Epithelial cell of prostate (primary cell): ENCODE measurements around the gene COPG2.
"Not testable (repeated sequence)": the region's sequence is repeated elsewhere in the genome, so short reads cannot be mapped to it uniquely, and the experiment has no call there.

Experiments
- DNase-seq: peaks from one replicate; pipeline ENCODE4 v3.0.0-alpha.2; 2011; ENCODE audit warnings: low read depth, low spot score
- H3K27ac ChIP-seq: fragments of 450-650 bp; 2 replicates; pipeline ENCODE4 v1.5.1; 2017; ENCODE audit warnings: mild to moderate bottlenecking

COPG2 gene

GRCh38 chr7:130668258-130669084, at the start of gene COPG2:
TSS of gene COPG2 (minus strand) at chr7:130668748. CDS start at chr7:130668668, 80 bp downstream.
- peak; percentile 5 for DNase-seq
- peak within 1 kb of the TSS; percentile 31 for H3K27ac ChIP-seq

DNA sequence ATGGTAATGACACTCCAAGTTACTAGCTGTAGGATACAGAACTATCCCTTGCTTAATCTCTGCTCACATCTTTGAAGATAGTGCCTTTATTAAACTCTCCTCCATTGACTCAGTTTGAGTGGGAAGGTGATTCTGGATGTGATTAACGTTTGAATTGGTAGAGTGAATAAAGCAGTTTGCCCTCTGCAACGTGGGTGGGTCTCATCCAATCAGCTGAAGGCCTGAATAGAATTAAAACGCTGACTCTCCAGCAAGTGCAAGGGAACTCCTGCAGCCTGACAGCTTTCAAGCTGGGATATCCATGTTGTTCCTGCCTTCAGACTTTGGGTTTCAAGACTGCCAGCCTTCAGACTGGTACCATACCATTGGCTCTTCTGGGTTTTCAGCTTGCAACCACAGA, 43.9 kb upstream of the COPG2 start:
- H3K27ac ChIP-seq = no peak overlapping the region
- DNase-seq = no peak

- H3K27ac ChIP-seq = no peak overlapping the region
- DNase-seq = no peak
Measured at GRCh38 chr7:130708766-130709165, 40.2 kb upstream of the COPG2 start.

GRCh38 chr7:130708001-130708400, 39.5 kb upstream of the COPG2 start:
- H3K27ac ChIP-seq = no peak overlapping the region
- DNase-seq = no peak

GRCh38 chr7:130703851-130704250, 35.3 kb upstream of the COPG2 start:
- no peak overlapping the region for H3K27ac ChIP-seq
- no peak for DNase-seq

DNA sequence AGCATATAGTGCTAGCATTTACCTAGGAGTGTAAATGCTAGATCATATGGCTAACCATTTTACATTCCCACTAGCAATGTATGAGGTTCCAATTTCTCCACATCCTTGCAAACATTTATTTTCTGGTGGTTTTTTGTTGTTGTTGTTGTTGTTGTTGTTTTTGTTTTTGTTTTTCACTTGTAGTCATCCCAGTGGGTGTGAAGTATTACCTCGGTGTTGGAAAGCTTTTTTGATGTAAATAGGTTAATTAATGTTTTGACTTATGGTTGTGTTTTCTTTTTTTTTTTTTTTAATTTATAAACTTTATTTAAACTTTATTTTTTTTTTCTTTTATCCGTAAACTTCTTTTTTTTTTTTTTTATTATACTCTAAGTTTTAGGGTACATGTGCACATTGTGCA, 33.1 kb upstream of the COPG2 start:
- no peak overlapping the region for H3K27ac ChIP-seq

GRCh38 chr7:130700760-130701159, 32.2 kb upstream of the COPG2 start:
- DNase-seq = no peak
- no peak overlapping the region for H3K27ac ChIP-seq

More for the DNA sequence above, 33.1 kb upstream of the COPG2 start:
- DNase-seq = no peak

DNA sequence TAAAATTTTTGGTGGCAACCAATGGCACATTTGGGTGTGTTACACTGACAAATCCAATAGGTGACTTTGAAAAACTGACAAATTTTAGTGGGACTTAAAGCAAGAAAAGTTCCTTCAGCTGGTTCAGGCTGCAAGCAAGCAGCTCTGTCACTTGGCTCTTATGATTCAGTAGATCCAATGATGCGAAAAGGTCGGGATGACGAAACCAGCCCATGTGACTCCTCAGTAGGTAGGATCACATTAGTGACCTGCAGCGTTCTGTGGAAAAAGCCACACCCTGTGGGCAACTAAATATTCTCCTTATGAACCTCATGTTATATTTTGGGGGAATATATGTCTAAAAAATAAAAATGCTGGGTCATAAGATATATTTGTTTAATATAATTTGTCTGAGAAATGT, 31.1 kb upstream of the COPG2 start:
- no peak for DNase-seq

DNA sequence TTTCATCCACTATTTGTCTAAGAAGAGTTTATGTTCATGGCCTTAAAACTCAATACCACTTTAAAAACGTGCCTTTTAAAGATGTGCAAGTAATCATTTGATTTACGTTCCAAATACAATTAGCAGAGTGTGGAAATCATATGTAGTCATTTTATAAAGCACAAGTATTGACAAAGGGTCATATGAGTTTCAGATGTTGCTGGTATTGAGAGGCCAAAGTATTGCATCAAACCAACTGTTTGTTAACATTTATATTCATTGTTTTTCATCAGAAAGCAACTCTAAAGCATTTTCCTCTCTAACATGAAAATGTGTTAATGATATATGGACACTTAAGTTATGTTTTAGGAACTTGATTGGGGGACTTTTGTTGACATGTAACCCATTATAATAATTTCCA, 29.3 kb upstream of the COPG2 start:
- no peak overlapping the region for H3K27ac ChIP-seq

More for the DNA sequence above, 31.1 kb upstream of the COPG2 start:
- no peak overlapping the region for H3K27ac ChIP-seq

DNA sequence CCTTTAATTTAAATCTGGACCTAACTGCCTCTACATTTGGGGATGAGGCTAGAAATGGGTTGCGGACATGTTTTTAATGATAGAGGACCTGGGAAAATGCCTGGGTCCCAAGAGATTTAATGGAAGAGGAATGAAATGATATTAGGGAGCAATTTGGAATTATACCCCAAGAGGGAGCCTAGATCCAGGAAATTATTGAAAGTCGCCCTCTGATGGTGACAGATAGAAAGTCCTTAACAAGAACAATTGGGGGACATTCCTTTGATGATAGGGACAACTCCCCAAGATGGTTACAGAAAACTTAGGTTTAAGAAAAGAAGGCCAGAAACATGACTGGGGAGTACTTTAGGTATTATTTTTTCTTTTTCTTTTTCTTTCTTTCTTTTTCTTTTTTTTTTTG, 27.3 kb upstream of the COPG2 start:
- no peak for DNase-seq
- H3K27ac ChIP-seq = no peak overlapping the region

More for the DNA sequence above, 29.3 kb upstream of the COPG2 start:
- no peak for DNase-seq

DNA sequence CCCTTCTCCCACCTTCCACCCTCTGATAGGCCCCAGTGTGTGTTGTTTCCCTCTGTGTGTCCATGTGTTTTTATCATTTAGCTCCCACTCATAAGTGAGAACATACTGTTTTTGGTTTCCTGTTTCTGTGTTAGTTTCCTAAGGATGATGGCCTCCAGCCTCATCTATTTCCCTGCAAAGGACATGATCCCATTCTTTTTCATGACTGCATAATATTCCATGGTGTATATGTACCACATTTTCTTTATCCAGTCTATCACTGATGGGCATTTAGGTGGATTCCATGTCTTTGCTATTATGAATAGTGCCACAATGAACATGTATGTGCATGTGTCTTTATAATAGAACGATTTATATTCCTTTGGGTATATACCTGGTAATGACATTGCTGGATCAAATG, 23.8 kb upstream of the COPG2 start:
- not testable (repeated sequence) for H3K27ac ChIP-seq, DNase-seq

DNA sequence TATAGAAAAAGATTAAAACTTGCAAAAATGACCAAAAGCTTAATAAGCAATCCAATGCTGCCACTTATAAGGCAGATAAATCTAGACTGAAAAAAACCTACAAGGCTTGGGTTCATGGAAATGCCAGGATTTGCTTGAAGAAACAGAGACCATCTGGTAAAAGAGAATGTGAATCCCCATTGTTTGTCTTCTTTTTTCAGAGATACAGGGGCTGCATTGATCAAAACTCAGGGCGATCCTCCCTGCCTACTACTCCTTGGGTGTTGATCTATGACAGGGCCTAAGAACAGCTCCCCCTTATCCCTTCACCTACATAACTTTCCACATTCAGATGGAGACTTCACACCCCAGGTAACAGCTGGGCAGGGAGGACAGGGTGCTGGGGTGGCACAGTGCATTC, 21.1 kb upstream of the COPG2 start:
- DNase-seq = no peak
- H3K27ac ChIP-seq = no peak overlapping the region

DNA sequence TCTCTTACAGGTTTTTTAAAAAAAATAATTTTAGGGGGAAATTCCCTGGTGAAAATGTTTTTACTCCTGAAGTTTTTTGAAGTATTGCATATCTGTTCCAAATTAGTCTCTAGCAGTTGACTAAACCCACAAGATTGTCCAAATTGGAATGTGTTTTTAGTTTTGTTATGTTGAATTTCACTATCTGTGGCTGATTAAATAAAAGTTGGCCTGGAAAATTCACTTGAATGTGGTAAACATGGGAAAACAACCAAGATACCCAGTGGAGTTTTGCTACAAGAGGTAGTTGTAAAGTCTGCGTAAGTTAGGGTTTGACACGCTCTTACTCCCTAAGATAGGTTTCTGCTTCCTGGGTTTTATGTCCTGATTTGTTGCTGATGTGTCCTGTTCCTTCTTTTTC, 14.5 kb upstream of the COPG2 start:
- DNase-seq = no peak
- no peak overlapping the region for H3K27ac ChIP-seq

- no peak for DNase-seq
- H3K27ac ChIP-seq = no peak overlapping the region
Measured at GRCh38 chr7:130674456-130674855, 5.9 kb upstream of the COPG2 start.

DNA sequence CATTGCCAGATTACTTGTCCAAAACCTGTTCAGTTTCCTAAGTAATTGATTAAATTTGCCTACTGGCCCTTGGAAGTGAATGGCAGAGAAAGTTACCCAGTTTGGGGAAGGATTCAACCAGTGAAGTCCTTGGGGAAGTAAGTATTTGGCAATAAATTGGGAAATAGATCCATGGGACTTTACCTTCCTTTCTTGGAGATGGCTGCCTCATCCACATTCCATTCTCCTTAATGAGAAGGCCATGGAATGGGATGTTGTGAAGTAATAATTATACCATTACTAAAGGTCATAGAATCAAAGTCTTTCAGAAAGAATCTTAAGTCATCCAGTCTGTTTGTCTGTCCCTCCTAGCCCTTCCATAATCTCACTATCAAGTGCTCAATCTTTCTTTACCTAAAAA, 4.5 kb upstream of the COPG2 start:
- no peak overlapping the region for H3K27ac ChIP-seq
- DNase-seq = no peak

GRCh38 chr7:130672146-130672545, 3.6 kb upstream of the COPG2 start:
- H3K27ac ChIP-seq = no peak overlapping the region
- DNase-seq = no peak

DNA sequence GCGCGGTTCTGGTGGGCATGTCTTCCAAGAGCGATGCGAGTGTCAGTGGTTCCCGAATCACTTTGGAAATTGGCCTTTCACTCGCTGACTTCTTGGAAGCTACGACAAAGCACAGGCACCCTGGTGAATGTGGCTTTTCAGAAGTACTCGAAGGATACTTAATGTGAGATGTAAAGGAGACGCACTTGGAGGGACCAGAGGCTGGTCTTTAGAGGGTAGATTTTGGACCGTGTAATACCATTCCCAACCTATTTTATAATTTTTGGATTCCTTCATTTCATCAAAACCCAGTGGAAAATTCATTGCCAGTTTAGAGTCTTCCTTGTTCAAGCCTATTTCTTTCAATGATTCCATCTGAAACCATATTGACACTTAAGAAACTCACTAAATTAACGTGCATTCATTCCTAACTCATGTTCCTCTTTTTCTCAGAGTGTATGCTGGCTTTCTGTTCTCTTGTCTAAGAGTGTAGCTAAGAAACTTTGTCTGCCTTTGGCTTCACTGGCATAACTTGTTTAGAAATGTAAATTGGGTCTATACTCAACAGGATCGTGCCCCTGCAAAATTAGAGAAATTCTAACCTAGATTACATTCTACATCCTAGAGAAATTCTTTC, 645 bp upstream of the COPG2 start:
- DNase-seq = no peak
- no peak overlapping the region for H3K27ac ChIP-seq

DNA sequence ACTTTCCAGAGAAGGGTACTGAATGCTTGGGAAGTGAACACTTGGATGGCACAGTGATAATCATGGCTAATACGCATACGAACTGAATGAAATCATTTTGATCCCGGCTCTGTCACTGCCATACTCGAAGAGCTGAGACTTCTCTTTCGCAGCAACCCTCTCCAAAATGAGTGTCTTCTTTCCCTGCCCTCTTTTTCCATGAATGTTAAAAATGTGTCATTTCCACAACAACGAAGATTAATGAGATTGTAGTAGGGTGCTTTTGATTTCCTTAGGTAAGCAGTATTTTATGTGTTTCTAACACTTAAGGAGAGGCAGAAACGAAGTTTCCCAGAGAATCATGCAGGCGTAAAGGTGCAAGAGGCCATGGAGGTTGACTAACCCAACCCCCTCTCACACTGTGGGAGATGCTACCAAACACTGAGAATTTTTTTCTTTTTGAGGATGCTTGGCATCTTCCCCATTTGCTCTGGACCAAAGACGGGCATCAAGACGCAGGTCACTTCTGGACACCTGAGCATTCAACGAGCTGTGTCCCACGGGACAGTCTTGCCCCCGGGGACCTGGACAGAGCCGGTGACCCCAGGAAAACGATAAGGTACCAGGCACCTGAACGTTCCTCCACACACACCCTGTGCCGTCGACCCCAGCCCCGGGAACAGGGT, 823 bp downstream of the COPG2 start:
- no peak overlapping the region for H3K27ac ChIP-seq

DNA sequence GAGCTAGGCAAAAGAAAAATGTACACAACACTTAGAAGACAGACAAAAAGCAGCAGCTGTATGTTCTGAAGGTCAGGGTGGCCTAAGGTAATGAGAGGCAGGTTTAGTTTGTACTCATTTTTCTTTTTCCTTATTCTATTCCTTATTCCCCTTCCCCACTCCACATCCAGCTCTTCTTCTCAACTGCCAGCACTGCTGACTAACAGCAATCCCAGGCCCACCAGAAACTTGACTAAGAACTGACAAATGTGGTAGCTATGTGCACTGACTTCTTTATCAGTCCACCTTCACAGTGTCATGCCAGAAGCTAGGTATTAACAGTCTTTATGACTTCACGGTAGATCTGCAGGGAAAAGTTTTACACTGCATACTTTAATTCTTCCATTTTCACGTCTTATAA, 6.1 kb downstream of the COPG2 start:
- H3K27ac ChIP-seq = no peak overlapping the region
- DNase-seq = no peak

More for the DNA sequence above, 823 bp downstream of the COPG2 start:
- DNase-seq = no peak

DNA sequence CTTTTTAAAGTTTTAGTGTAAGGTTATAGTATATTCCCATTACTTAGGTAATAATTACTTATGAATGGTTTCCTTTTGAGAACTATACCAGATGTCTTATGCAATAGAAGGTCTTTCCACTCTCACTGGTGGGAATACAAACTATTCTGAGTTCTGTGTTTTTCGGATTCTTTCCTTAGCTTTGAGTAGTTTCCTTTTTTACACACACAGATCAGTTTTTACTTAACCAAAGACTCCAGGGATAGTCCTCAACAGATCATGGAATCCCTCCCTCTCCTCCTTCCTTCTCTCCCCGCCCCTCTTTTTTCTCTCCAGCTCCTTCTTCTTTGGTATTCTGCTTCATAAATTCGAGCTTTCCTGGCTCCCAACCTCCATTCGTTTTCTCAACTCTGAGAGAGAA, 13.3 kb downstream of the COPG2 start:
- H3K27ac ChIP-seq = no peak overlapping the region
- no peak for DNase-seq

DNA sequence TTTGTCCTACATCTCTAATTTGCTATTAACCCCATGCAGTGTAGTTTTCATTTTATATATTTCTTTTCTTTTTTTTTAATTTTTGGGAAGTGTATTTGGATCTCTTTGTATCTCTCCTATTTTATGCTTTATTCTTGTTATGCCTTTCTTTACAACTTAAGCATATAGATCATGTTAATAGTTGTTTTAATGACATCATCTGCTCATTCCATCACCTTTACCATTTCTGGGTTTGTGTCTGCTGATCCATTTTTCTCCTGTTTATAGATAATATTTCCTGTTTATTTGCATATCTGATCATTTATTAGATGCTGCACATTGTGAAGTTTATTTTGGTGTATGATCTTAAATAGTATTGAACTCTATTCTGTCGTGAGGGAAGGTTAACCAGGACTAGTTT, 13.7 kb downstream of the COPG2 start:
- no peak overlapping the region for H3K27ac ChIP-seq
- DNase-seq = no peak
